ENCODE data around the gene PRUNE2.
A peak's percentile ranks its signal among the peaks of the same experiment; 100 is the strongest.

PRUNE2 gene

DNA sequence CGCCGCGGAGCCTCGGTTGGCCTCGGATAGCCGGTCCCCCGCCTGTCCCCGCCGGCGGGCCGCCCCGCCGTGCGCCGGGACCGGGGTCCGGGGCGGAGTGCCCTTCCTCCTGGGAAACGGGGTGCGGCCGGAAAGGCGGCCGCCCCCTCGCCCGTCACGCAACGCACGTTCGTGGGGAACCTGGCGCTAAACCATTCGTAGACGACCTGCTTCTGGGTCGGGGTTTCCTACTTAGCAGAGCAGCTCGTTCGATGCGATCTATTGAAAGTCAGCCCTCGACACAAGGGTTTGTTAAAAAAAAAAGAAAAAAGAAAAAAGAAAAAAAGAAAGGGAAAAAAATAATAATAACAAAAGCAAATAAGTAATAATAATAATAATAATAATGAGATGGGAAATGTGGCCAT, 334.2 kb downstream of the PRUNE2 start:
- peak; percentile 31; the same call in 1 of the 3 replicates for ATAC-seq (ENCODE audit: low read depth)
- no peak for DNase-seq (ENCODE audit: low spot score)
- TF ChIP-seq, protein P1, sequence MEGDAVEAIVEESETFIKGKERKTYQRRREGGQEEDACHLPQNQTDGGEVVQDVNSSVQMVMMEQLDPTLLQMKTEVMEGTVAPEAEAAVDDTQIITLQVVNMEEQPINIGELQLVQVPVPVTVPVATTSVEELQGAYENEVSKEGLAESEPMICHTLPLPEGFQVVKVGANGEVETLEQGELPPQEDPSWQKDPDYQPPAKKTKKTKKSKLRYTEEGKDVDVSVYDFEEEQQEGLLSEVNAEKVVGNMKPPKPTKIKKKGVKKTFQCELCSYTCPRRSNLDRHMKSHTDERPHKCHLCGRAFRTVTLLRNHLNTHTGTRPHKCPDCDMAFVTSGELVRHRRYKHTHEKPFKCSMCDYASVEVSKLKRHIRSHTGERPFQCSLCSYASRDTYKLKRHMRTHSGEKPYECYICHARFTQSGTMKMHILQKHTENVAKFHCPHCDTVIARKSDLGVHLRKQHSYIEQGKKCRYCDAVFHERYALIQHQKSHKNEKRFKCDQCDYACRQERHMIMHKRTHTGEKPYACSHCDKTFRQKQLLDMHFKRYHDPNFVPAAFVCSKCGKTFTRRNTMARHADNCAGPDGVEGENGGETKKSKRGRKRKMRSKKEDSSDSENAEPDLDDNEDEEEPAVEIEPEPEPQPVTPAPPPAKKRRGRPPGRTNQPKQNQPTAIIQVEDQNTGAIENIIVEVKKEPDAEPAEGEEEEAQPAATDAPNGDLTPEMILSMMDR (IDR thresholded peaks at IDR 0.05; ENCODE audit: poor library complexity, severe bottlenecking), result no peak
- Histone ChIP-seq H3K4me3 (ENCODE audit: severe bottlenecking) (peak overlapping the region; percentile 33), H3K27ac (ENCODE audit: poor library complexity, severe bottlenecking) (no peak overlapping the region), H3K9me3 (ENCODE audit: severe bottlenecking) (peaks cover 3% of the 10 kb centered on the region), H3K36me3 (ENCODE audit: low read depth) (no peaks in the 10 kb centered on the region), H3K27me3 (ENCODE audit: insufficient read depth, poor library complexity, severe bottlenecking) (no peaks in the 10 kb centered on the region), H3K4me1 (ENCODE audit: insufficient read depth, poor library complexity, severe bottlenecking) (no peaks in the 10 kb centered on the region)

DNA sequence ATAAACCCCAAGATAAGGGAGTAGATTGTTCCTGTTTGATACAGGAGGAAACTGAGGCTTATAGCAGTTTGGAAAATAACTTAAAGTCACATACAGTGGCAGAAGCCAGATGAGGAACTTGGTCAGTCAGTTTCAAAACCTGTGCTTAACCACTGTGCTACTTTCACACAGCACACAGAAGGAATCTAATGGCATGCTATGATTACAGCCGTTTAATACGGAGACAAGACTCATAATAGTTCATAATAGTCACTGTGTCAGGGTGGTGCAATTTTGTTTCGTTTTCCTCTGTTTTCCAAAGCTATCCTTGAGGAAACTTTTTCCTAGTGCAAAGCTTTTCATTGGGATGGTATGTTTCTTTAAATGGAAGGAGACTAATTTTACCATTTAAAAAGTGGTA, 334.6 kb downstream of the PRUNE2 start:
- no peaks in the 10 kb centered on the region for H3K4me1 ChIP-seq (ENCODE audit: insufficient read depth, poor library complexity, severe bottlenecking)

DNA sequence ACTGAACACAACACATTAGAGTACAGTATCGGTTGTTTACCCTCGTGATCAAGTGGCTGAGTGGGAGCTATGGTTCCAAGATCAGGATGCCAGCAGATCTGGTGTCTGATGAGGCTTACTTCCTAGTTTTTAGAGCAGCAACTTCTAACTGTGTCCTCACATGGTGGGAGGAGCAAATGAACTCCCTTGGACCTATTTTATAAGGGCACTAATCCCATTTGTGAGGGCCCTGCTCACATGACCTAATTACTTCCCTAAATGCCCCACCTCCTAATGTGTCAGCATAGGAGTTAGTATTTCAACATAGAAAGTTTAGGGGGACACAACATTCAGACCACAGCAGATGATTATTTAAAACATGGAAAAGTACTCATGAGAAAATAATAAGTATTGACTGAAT, 335.1 kb downstream of the PRUNE2 start:
- no peaks in the 10 kb centered on the region for H3K27me3 ChIP-seq (ENCODE audit: insufficient read depth, poor library complexity, severe bottlenecking)
- H3K9me3 ChIP-seq (ENCODE audit: severe bottlenecking), result peaks cover 3% of the 10 kb centered on the region
- TF ChIP-seq, protein P1 (IDR thresholded peaks at IDR 0.05; ENCODE audit: poor library complexity, severe bottlenecking), result no peak
- H3K36me3 ChIP-seq (ENCODE audit: low read depth), result no peaks in the 10 kb centered on the region
- DNase-seq (ENCODE audit: low spot score) (no peak), ATAC-seq (ENCODE audit: low read depth) (no peak)
- no peaks in the 10 kb centered on the region for H3K4me1 ChIP-seq (ENCODE audit: insufficient read depth, poor library complexity, severe bottlenecking)
- no peak overlapping the region for H3K27ac ChIP-seq (ENCODE audit: poor library complexity, severe bottlenecking)
- H3K4me3 ChIP-seq (ENCODE audit: severe bottlenecking), result no peak overlapping the region

More for the DNA sequence above, 334.6 kb downstream of the PRUNE2 start:
- Histone ChIP-seq H3K27ac (ENCODE audit: poor library complexity, severe bottlenecking) (no peak overlapping the region), H3K4me3 (ENCODE audit: severe bottlenecking) (peak overlapping the region; percentile 33), H3K36me3 (ENCODE audit: low read depth) (no peaks in the 10 kb centered on the region), H3K9me3 (ENCODE audit: severe bottlenecking) (peaks cover 3% of the 10 kb centered on the region), H3K27me3 (ENCODE audit: insufficient read depth, poor library complexity, severe bottlenecking) (no peaks in the 10 kb centered on the region)
- TF ChIP-seq, protein P1 (IDR thresholded peaks at IDR 0.05; ENCODE audit: poor library complexity, severe bottlenecking), result no peak
- ATAC-seq (ENCODE audit: low read depth), result peak; percentile 54; the same call in 1 of the 3 replicates
- no peak for DNase-seq (ENCODE audit: low spot score)

DNA sequence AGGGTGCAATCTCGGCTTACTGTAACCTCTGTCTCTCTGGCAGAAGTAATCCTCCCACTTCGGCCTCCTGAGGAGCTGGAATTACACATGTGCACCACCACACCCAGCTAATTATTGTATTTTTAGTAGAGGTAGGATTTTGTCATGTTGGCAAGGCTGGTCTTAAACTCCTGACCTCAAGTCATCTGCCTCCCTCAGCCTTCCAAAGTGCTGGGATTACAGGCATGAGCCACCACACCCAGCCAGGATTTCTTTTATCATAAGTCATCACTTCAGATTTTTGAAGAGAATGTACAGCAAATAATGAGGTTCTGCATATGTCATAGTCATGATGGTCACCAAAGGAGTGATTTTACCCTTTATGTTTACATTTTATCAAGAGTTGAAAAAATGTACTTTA, 338.8 kb downstream of the PRUNE2 start:
- Histone ChIP-seq H3K4me1 (ENCODE audit: insufficient read depth, poor library complexity, severe bottlenecking) (no peaks in the 10 kb centered on the region), H3K9me3 (ENCODE audit: severe bottlenecking) (peaks cover 3% of the 10 kb centered on the region), H3K27me3 (ENCODE audit: insufficient read depth, poor library complexity, severe bottlenecking) (no peaks in the 10 kb centered on the region), H3K4me3 (ENCODE audit: severe bottlenecking) (no peak overlapping the region), H3K27ac (ENCODE audit: poor library complexity, severe bottlenecking) (no peak overlapping the region), H3K36me3 (ENCODE audit: low read depth) (no peaks in the 10 kb centered on the region)
- TF ChIP-seq, protein P1 (IDR thresholded peaks at IDR 0.05; ENCODE audit: poor library complexity, severe bottlenecking), result no peak
- no peak for DNase-seq (ENCODE audit: low spot score)
- ATAC-seq (ENCODE audit: low read depth), result no peak

DNA sequence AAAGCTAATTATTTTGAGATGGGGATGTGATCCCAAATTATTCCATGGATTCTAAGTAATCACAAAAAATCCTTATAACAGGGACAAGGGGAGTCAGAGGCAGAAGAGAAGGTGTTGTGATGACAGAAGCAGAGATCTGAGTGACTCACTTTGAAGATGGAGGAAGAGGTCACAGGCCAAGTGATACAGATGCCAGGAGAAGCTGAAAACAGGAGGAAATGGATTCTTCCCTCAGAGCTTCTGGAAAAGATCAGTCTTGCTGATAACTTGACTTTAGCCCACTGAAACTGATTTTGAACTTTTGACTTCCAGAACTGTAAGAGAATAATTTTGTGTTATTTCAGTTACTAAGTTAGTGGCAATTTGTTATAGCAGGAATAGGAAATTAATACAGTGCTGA, 341.6 kb downstream of the PRUNE2 start:
- H3K4me1 ChIP-seq (ENCODE audit: insufficient read depth, poor library complexity, severe bottlenecking), result peaks cover 7% of the 10 kb centered on the region
- no peaks in the 10 kb centered on the region for H3K9me3 ChIP-seq (ENCODE audit: severe bottlenecking)
- no peak overlapping the region for H3K4me3 ChIP-seq (ENCODE audit: severe bottlenecking)
- no peak for ATAC-seq (ENCODE audit: low read depth)
- no peak for DNase-seq (ENCODE audit: low spot score)
- H3K27ac ChIP-seq (ENCODE audit: poor library complexity, severe bottlenecking), result no peak overlapping the region
- TF ChIP-seq, protein P1 (IDR thresholded peaks at IDR 0.05; ENCODE audit: poor library complexity, severe bottlenecking), result no peak
- H3K36me3 ChIP-seq (ENCODE audit: low read depth), result no peaks in the 10 kb centered on the region
- no peaks in the 10 kb centered on the region for H3K27me3 ChIP-seq (ENCODE audit: insufficient read depth, poor library complexity, severe bottlenecking)

Measured in RWPE2 (cell line).